Jurkat, Clone E6-1 (cell line): ENCODE results near the gene TAF11L14. TPM values are rescaled to one million over a fixed set of nuclear protein-coding genes. Genes with fewer than 3 reads are reported as not detected.
"Not testable (repeated sequence)": the region's sequence is repeated elsewhere in the genome, so short reads cannot be mapped to it uniquely, and the experiment has no call there.

ENCODE experiments used
- DNase-seq: peaks from one replicate; pipeline ENCODE4 v3.0.0-alpha.2; 2011; ENCODE audit warnings: low read depth, low spot score
- H3K4me3 ChIP-seq: 2 replicates; pipeline ENCODE4 v1.5.1; 2011; ENCODE audit warnings: mild to moderate bottlenecking, low read length, control low read depth, moderate library complexity
- polyA plus RNA-seq: library from polyadenylated mRNA; unstranded; fragments of >200 nt; gene quantifications from one replicate; pipeline ENCODE4 v1.2.1, GENCODE V29; 2012; ENCODE audit warnings: missing spikeins; ENCODE audit not compliant: insufficient read length, insufficient read depth

Gene TAF11L14
- polyA plus RNA-seq = not detected

DNA sequence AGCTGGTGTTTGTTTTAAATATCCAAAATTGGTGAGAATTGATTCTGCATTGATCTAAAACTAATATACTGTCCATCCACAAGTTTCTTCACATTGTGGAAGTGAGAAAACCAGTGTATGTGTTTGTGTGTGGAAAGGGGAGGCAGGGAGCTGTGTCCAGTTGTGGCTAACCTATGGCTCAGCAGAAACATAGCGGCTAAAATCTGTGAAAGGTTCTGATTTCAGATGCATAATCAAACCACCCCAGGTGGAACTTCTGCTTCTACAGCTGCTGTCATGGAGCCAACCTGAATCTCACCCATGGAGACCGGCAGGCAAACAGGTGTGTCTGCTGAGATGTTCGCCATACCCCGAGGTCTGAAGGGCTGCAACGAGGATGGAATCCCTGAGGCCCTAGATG lies at the start of gene TAF11L14:
TAF11L14 (plus strand) TSS at position 301 of the 400 bp plus-strand sequence.
- DNase-seq = no peak
- no peak within 1 kb of the TSS for H3K4me3 ChIP-seq

DNA sequence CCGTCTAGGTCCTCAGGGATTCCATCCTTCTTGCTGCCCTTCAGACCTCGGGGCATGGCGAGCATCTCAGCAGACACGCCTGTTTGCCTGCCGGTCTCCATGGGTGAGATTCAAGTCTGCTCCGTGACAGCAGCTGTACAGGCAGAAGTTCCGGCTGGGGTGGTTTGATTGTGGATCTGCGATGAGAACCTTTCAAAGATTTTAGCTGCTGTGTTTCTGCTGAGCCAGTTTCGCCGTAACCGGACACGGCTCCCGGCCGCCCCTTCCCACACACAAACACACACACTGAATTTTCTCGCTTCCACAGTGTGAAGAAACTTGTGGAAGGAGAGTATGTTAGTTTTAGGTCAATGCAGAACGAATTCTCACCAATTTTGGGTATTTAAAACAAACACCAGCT lies 48.6 kb upstream of the TAF11L14 start, which contains the start of gene TAF11L7:
TAF11L7 (minus strand) TSS at position 101 of the 400 bp plus-strand sequence.
- not testable (repeated sequence) for H3K4me3 ChIP-seq, DNase-seq

DNA sequence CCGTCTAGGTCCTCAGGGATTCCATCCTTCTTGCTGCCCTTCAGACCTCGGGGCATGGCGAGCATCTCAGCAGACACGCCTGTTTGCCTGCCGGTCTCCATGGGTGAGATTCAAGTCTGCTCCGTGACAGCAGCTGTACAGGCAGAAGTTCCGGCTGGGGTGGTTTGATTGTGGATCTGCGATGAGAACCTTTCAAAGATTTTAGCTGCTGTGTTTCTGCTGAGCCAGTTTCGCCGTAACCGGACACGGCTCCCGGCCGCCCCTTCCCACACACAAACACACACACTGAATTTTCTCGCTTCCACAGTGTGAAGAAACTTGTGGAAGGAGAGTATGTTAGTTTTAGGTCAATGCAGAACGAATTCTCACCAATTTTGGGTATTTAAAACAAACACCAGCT lies 43.4 kb upstream of the TAF11L14 start, which contains the start of gene TAF11L8:
TAF11L8 (minus strand) TSS at position 101 of the 400 bp plus-strand sequence.
- H3K4me3 ChIP-seq, DNase-seq: not testable (repeated sequence)

DNA sequence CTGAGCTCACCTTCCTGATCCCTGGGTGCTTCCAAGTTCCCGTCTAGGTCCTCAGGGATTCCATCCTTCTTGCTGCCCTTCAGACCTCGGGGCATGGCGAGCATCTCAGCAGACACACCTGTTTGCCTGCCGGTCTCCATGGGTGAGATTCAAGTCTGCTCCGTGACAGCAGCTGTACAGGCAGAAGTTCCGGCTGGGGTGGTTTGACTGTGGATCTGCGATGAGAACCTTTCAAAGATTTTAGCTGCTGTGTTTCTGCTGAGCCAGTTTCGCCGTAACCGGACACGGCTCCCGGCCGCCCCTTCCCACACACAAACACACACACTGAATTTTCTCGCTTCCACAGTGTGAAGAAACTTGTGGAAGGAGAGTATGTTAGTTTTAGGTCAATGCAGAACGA lies 40.0 kb upstream of the TAF11L14 start, which contains the start of gene TAF11L9:
TAF11L9 (minus strand) TSS at position 140 of the 400 bp plus-strand sequence.
- not testable (repeated sequence) for H3K4me3 ChIP-seq, DNase-seq

DNA sequence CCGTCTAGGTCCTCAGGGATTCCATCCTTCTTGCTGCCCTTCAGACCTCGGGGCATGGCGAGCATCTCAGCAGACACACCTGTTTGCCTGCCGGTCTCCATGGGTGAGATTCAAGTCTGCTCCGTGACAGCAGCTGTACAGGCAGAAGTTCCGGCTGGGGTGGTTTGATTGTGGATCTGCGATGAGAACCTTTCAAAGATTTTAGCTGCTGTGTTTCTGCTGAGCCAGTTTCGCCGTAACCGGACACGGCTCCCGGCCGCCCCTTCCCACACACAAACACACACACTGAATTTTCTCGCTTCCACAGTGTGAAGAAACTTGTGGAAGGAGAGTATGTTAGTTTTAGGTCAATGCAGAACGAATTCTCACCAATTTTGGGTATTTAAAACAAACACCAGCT lies 36.5 kb upstream of the TAF11L14 start, which contains the start of gene TAF11L10:
TAF11L10 (minus strand) TSS at position 101 of the 400 bp plus-strand sequence.
- not testable (repeated sequence) for DNase-seq, H3K4me3 ChIP-seq

DNA sequence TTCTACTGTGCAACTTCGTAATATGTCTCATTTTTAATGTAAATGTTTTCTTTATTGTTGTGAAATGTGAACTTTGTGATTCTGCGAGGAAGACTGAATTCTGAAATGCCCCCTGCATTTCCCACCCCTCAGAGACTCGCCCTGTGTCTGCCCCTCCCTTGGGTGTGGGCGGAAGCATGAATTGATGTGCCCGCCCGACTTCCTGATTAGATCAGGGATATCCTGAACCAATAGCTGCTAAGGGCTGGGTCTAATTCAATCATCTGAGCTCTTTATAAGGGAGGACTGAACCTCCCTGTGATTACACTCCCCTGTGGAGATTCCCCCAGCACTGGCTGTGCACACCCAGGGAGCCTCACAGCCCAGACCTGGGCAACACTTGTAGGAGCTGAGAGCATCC lies 30.4 kb upstream of the TAF11L14 start, which contains the start of gene TAF11L11:
TAF11L11 (plus strand) TSS at position 304 of the 400 bp plus-strand sequence.
- not testable (repeated sequence) for H3K4me3 ChIP-seq, DNase-seq

DNA sequence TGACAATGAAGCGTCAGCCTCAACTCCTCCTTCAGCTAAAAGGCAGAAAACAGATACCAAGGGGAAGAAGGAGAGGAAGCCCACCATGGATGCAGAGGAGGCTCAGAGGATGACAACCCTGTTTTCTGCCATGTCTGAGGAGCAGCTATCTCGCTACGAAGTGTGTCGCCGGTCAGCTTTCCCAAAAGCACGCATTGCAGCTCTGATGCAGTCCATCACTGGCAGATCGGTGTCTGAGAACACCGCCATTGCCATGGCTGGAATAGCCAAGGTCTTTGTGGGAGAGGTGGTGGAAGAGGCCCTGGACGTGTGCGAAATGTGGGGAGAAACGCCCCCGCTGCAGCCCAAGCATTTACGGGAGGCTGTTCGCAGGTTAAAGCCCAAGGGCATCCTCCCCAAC lies 29.3 kb upstream of the TAF11L14 start:
- no peak for DNase-seq
- H3K4me3 ChIP-seq = no peak overlapping the region

DNA sequence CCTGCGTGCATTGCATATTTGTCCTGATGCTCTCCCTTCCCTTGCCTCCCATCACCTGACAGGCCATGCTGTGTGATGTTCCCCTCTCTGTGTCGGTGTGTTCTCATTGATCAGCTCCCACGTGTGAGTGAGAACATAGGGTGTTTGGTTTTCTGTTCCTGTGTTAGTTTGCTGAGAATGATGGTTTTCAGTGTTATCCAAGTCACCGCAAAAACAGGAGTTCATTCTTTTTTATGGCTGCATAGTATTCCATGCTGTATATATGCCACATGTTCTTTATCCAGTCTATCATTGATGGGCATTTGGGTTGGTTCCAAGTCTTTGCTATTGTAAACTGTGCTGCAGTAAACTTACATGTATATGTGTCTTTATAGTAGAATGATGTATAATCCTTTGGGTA lies 26.8 kb upstream of the TAF11L14 start:
- DNase-seq, H3K4me3 ChIP-seq: not testable (repeated sequence)

DNA sequence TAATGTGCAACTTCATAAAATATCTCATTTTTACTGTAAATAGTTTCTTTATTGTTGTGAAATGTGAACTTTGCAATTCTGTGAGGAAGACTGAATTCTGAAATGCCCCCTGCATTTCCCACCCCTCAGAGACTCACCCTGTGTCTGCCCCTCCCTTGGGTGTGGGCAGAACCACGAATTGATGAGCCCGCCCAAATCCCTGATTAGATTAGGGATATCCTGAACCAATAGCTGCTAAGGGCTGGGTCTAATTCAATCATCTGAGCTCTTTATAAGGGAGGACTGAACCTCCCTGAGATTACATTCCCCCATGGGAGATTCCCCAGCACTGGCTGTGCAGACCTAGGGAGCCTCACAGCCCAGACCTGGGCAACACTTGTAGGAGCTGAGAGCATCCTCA lies 24.2 kb upstream of the TAF11L14 start, which contains the start of gene TAF11L12:
TAF11L12 (plus strand) TSS at position 301 of the 400 bp plus-strand sequence.
- H3K4me3 ChIP-seq, DNase-seq: not testable (repeated sequence)

DNA sequence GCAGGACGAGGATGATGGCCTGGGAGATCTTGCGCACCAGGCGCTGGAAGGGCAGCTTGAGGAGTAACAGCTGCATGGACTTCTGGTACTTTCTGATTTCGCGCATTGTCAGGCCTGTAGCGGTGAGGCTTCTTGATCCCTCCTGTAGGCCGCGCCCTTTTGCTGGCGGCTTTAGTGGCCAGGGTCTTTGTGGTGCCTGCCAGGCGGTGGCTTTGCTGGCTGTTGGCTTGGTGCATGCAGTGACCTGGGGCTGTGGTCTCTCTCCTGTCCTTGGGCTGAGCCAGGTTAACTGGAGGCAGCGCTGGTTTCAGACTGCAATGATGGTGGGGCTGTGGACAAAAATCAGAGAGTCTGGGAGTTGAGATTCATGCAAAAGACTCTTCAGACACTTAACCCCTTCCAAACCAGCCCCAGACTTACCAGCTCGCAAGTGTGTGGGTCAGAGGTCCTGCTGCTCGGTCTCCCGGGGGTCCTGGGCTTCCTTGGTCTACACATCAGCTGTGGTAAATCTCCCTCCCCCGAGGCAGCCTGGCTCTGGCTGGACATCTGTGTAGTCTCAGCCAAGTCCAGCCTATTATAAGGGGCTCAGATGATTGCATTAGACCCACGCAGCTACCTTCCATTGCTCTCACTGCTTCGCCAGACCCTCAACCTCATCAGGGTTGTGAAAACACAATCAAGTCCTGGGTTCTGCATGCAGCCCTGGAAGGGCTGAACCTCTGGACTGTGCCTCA lies 19.2 kb upstream of the TAF11L14 start:
- no peak for DNase-seq
- no peak overlapping the region for H3K4me3 ChIP-seq

DNA sequence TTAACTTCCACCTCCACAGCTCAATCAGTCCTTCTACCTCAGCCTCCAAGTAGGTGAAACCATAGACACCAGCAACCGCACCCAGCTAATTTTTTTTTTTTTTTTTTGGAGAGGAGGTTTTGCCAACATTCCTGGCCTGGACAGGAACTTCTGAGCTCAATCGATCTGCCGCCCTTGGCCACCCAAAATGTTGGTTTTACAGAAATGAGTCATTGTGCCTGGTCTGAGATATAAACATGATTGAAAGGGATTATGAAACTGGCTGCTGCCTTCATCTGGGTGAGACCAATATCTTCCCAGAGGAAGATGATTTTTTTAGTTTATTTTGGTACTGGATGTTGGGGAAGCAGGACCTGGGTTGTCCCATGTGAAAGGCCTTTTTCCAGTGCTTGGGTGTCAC lies 14.9 kb upstream of the TAF11L14 start:
- DNase-seq = no peak
- H3K4me3 ChIP-seq = no peak overlapping the region

DNA sequence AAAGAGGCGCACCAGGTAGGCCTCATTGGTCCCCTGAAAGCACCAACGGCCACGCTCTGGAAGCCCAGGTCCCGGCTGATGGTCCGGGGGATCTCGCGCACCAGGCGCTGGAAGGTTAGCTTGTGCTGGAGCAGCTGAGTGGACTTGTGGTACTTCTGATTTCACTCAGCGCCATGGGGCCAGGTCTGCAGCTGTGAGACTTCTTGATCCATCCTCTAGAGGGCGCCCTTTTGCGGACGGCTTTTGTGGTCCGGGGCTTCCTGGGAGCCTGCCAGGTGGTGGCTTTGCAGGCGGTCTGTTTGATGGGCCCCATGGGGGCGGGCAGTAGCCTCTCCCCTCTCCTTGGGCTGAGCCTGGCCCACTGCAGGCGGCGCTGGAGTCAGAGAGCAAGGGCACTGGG lies 13.6 kb upstream of the TAF11L14 start:
- peak; percentile 15 for DNase-seq
- H3K4me3 ChIP-seq = no peak overlapping the region

DNA sequence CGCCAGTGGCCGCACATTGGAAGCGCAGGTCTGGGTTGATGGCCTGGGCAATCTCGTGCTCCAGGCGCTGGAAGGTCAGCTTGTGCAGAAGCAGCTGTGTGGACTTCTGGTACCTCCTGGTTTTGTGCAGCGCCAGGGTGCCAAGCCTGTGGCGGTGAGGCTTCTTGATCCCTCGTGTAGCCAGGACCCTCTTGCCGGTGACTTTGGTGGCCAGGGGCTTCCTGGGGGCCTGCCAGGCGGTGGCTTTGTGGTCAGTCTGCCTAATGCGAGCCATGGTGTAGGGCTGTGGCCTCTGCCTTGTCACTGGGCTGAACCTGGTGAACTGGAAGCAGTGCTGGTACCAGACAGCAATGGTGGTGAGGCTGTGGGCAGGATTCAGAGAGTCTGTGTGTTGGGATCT lies 8.6 kb upstream of the TAF11L14 start:
- no peak for DNase-seq
- no peak overlapping the region for H3K4me3 ChIP-seq

DNA sequence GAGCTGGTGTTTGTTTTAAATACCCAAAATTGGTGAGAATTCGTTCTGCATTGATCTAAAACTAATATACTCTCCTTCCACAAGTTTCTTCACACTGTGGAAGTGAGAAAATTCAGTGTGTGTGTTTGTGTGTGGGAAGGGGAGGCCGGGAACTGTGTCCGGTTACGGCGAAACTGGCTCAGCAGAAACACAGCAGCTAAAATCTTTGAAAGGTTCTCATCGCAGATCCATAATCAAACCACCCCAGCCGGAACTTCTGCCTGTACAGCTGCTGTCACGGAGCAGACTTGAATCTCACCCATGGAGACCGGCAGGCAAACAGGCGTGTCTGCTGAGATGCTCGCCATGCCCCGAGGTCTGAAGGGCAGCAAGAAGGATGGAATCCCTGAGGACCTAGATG lies 2.5 kb upstream of the TAF11L14 start, which contains the start of gene TAF11L13:
TAF11L13 (plus strand) TSS at position 301 of the 400 bp plus-strand sequence.
- not testable (repeated sequence) for H3K4me3 ChIP-seq, DNase-seq

DNA sequence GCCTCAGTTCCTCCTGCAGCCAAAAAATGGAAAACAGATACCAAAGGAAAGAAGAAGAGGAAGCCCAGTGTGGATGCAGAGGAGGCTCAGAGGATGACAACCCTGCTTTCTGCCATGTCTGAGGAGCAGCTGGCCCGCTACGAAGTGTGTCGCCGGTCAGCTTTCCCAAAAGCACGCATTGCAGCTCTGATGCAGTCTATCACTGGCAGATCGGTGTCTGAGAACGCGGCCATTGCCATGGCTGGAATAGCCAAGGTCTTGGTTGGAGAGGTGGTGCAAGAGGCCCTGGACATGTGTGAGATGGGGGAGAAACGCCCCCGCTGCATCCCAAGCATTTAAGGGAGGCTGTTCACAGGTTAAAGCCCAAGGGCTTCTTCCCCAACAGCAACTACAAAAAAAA lies 15.0 kb downstream of the TAF11L14 start:
- H3K4me3 ChIP-seq, DNase-seq: not testable (repeated sequence)

DNA sequence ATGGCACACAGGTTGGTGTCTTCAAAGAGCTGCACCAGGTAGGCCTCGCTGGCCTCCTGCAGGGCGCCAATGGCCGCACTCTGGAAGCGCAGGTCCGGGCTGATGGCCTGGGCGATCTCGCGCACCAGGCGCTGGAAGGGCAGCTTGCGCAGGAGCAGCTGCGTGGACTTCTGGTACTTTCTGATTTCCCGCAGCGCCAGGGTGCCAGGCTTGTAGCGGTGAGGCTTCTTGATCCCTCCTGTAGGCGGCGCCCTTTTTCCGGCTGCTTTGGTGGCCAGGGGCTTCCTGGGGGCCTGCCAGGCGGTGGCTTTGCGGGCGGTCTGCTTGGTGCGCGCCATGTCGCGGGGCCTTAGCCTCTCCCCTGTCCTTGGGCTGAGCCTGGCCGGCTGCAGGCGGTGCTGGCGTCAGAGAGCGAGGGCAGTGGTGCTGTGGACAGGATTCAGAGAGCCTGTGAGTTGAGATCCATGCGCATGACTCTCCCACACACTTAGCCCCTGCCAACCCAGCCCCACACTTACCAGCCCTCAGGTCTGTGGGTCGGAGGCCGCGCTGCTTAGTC lies 21.0 kb downstream of the TAF11L14 start:
- DNase-seq, H3K4me3 ChIP-seq: not testable (repeated sequence)

DNA sequence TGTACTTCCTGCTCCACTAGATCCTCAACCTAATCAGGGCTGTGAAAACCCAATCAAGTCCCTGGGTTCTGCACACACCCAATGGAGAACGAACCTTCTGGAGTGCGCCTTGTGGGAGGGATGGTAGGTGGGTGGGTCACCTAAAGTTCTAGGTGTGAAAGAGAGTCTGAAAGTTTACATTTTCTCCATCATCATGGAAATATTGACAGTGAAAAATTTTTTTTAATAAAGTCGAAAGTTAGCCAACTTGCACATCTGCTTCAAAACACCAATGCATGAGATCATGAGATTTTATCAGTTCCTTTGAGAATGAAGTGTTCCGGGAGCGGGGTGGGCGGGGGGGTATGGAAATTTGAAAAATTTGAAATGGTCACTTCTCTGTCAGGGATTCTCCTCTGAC lies 21.7 kb downstream of the TAF11L14 start:
- DNase-seq = no peak
- no peak overlapping the region for H3K4me3 ChIP-seq

DNA sequence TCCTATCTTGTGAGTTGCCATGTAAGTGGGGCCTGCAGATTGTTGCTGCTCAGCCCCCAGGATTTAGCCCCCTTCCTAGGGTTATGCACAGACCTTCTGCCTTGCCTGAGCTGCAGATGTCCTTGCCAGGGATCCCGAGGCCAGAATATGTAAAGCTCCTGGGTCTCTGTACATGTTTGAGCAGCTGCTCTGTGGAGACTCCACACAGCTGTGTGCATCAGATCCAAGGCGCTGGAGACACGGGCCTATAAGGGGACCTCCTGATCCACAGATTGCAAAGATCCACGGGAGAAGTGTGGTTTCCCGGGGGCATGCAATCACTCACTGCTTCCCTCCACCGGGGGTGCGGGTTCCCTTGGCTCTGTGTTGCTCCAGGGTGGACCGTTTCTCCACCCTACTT lies 28.9 kb downstream of the TAF11L14 start:
- DNase-seq = no peak
- no peak overlapping the region for H3K4me3 ChIP-seq

DNA sequence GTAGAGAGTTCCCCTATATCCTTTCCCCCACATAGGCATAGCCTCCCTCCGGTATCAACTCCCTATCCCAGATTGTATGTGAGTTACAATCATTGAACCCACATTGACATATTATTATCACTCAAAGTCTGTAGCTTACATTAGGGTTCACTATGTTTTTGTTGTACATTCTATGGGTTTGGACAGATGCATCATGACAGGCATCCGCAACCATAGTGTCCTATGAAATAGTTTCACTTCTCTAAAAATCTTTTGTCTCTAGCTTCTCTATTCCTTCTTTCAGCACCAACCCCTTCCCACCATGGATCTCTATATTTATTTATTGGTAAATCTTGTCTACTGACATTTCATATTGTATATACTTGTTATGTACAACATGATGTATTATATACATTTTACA lies 31.6 kb downstream of the TAF11L14 start:
- no peak overlapping the region for H3K4me3 ChIP-seq
- no peak for DNase-seq

DNA sequence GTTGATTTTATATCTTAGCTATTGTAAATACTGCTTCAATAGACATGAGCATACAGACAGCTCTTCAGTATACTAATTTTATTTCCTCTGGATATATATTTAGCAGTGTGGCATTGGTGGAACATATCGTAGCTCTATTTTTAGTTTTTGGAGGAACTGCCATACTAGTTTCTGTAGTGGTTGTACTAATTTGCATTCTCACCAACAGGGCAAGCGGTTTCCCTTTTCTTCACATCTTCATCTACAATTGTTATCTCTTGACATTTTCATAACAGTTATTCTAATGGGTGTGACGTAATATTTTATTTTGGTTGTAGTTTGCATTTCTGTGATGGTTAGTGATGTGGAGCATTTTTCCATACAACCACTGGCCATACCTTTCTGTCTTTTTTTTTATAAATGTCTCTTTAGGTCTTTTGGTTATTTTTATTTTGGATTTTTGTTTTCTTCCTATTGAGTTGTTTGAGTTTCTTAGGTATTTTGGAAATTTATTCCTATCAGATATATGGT lies 32.5 kb downstream of the TAF11L14 start:
- no peak for DNase-seq
- no peak overlapping the region for H3K4me3 ChIP-seq
